Neural crest cell (in vitro differentiated cells): ENCODE results near the gene ADGRV1. TPM values are rescaled to one million over a fixed set of nuclear protein-coding genes. Genes with fewer than 3 reads are reported as not detected.
A peak's percentile ranks its signal among the peaks of the same experiment; 100 is the strongest.

ENCODE experiments used
- DNase-seq: peaks from one replicate; pipeline ENCODE4 v3.0.0; 2021; ENCODE audit warnings: low read depth, mixed read lengths, low spot score
- H3K27ac Mint-ChIP-seq: one replicate; pipeline ENCODE4 v1.8.0; 2021; ENCODE audit warnings: mild to moderate bottlenecking, mixed read lengths; ENCODE audit not compliant: unreplicated experiment
- H3K27me3 Mint-ChIP-seq: 2 replicates; pipeline ENCODE4 v1.8.0; 2021; ENCODE audit warnings: low read depth, mild to moderate bottlenecking, mixed read lengths
- H3K36me3 Mint-ChIP-seq: 2 replicates; pipeline ENCODE4 v1.8.0; 2021; ENCODE audit warnings: low read depth, mild to moderate bottlenecking, mixed read lengths
- H3K4me1 Mint-ChIP-seq: 2 replicates; pipeline ENCODE4 v1.8.0; 2021; ENCODE audit warnings: mixed read lengths
- H3K4me3 Mint-ChIP-seq: one replicate; pipeline ENCODE4 v1.8.0; 2021; ENCODE audit warnings: mild to moderate bottlenecking, mixed read lengths
- H3K9me3 Mint-ChIP-seq: 2 replicates; pipeline ENCODE4 v1.8.0; 2021; ENCODE audit warnings: mixed read lengths
- total RNA-seq: library from RNA; stranded (reverse); gene quantifications from 2 replicates; pipeline ENCODE4 v1.2.1, GENCODE V29; 2021
- TF ChIP-seq, protein P1 (sequence below): fragments of 200-600 bp; sonication (generic); conservative IDR thresholded peaks from 2 replicates; pipeline ENCODE4 v1.5.0; 2021; ENCODE audit warnings: antibody characterized with exemption, mild to moderate bottlenecking

The ADGRV1 gene
- total RNA-seq, 1 donor from 2014 or later, result 43.4 TPM

DNA sequence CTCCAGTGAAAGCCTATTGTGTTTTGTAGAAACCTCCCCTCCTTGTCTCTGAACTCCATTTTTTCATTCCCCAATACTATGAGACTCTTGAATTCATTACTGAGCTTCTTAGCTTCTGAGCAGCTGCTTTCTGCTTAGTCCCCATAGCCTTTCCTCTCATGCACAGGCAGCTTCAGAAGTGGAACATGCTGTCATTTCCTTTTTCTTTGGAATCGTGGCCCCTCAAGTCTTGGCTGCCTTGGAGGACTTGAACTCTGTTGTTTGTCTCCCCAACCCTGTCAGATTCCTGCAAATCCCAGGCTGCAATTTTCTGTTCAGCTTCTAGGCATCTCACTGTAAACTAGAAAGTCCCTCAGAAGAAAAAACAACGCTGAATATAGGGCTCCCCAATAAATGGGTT lies 556.1 kb downstream of the ADGRV1 start:
- H3K27me3 Mint-ChIP-seq, result no peaks in the 10 kb centered on the region
- no peak for DNase-seq
- H3K36me3 Mint-ChIP-seq, result no peaks in the 10 kb centered on the region
- peak overlapping the region; percentile 88 for H3K27ac Mint-ChIP-seq
- H3K4me1 Mint-ChIP-seq, result peaks cover 49% of the 10 kb centered on the region
- H3K9me3 Mint-ChIP-seq, result no peaks in the 10 kb centered on the region
- TF ChIP-seq, protein P1, sequence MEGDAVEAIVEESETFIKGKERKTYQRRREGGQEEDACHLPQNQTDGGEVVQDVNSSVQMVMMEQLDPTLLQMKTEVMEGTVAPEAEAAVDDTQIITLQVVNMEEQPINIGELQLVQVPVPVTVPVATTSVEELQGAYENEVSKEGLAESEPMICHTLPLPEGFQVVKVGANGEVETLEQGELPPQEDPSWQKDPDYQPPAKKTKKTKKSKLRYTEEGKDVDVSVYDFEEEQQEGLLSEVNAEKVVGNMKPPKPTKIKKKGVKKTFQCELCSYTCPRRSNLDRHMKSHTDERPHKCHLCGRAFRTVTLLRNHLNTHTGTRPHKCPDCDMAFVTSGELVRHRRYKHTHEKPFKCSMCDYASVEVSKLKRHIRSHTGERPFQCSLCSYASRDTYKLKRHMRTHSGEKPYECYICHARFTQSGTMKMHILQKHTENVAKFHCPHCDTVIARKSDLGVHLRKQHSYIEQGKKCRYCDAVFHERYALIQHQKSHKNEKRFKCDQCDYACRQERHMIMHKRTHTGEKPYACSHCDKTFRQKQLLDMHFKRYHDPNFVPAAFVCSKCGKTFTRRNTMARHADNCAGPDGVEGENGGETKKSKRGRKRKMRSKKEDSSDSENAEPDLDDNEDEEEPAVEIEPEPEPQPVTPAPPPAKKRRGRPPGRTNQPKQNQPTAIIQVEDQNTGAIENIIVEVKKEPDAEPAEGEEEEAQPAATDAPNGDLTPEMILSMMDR, result no peak
- no peak overlapping the region for H3K4me3 Mint-ChIP-seq

DNA sequence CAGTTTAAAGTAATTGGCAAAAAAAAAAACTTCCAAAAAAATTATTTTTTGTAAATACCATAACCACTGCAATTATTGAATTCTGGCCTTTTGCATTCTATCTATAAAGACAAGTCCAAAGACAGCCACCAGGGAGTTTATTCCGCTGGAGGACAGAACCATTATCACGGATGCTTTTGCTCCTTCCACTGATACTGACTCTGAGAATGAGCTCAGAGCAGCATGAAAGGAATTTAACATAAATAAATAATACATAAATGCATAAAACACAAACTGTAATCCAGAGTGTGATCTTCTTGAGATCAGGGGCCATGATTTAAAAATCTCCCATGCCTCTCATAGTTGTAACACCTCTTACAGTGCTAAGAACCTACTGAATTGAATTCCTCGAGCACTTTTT lies 559.8 kb downstream of the ADGRV1 start:
- TF ChIP-seq, protein P1, result no peak
- Mint-ChIP-seq H3K27me3 (no peaks in the 10 kb centered on the region), H3K36me3 (no peaks in the 10 kb centered on the region), H3K4me3 (no peak overlapping the region), H3K9me3 (no peaks in the 10 kb centered on the region), H3K27ac (no peak overlapping the region), H3K4me1 (peaks cover 38% of the 10 kb centered on the region)
- DNase-seq, result no peak

DNA sequence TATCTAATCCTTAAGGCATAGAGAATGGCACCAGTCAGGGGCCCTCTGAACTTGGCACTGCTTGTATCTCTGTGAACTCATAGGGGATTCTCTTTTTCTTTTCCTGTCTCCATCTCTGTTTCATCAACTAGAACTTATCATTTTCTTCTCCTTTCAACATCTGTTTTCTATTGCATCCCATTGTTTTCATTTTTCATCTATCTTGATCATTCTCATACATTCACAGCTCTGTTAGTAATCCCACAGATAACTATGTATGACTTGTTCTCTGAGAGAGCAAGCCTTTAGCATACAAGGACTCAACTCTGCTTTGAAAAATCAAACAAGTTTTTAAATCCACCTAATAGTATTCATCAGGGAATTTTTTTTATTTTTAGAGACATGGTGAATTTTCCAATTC lies 560.2 kb downstream of the ADGRV1 start:
- DNase-seq, result no peak
- TF ChIP-seq, protein P1, result no peak
- no peak overlapping the region for H3K4me3 Mint-ChIP-seq
- no peak overlapping the region for H3K27ac Mint-ChIP-seq
- H3K27me3 Mint-ChIP-seq, result no peaks in the 10 kb centered on the region
- H3K36me3 Mint-ChIP-seq, result no peaks in the 10 kb centered on the region
- H3K9me3 Mint-ChIP-seq, result no peaks in the 10 kb centered on the region
- peaks cover 38% of the 10 kb centered on the region for H3K4me1 Mint-ChIP-seq

DNA sequence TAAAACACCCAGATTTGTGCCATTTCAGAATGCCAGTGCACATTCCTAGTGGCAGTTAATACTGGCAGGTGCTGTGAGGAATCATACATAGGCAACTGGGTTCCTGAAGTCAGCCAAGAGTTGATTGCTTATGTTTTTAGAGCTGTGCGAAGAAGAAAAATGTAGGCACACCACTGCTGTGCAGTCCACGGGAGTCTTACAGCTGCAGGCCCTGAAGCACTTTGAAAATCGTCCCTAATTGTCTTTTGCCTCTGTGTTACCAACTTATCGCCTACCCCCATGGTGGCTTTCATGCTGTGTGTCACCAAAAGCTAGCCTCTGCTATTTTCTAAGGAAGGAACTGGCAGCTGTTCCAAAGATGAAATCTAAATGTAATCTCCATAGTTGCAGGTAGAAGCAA lies 560.6 kb downstream of the ADGRV1 start:
- TF ChIP-seq, protein P1, result no peak
- H3K4me1 Mint-ChIP-seq, result peaks cover 38% of the 10 kb centered on the region
- H3K36me3 Mint-ChIP-seq, result no peaks in the 10 kb centered on the region
- no peak overlapping the region for H3K27ac Mint-ChIP-seq
- no peak for DNase-seq
- H3K9me3 Mint-ChIP-seq, result no peaks in the 10 kb centered on the region
- no peak overlapping the region for H3K4me3 Mint-ChIP-seq
- H3K27me3 Mint-ChIP-seq, result no peaks in the 10 kb centered on the region

DNA sequence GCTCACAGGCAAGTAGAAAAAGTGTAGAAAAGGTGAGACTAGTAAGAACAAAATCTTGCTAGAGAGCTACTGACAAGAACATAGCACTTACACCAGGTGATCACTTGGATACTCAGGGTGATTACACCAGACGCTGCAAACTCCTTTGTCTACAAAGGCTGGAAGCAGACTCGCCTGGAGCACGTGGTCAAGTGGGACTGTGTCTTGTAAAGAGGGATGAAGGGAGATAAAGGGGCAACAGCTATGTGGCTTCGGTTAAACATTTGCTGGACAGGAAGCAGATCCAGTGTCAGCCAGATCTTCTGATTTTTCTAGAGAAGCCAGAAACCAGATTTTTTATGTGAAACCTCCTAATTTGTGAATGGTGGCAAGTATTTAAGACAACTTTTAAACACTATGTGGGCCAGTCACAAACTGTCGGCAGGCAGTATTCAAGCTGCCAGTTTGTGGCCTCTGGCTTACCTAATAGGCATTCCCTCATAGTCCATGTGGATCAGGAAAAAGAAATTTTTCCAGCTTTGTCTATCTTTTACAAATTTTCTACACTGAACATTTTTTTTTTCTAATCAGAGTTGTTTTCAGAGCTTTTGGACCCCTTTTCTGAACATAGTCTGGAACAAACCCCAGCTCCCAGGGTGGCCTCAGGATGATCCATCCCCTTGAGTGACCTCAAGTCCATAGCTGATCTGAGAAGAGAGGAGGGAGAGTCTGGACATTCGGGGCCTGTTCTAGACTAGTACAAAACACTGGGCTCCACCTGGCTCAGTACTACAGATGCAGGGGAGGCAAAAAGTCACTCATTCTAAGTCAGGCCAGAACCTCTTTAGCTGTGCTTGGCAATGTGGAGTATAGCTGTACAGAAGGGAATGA lies 561.6 kb downstream of the ADGRV1 start:
- Mint-ChIP-seq H3K36me3 (no peaks in the 10 kb centered on the region), H3K4me1 (peaks cover 30% of the 10 kb centered on the region), H3K27me3 (no peaks in the 10 kb centered on the region), H3K9me3 (no peaks in the 10 kb centered on the region), H3K27ac (no peak overlapping the region), H3K4me3 (no peak overlapping the region)
- DNase-seq, result no peak
- TF ChIP-seq, protein P1, result no peak
